Trophoblast cell (in vitro differentiated cells and primary cell): ENCODE measurements around the gene SIMC1.
"Not testable (repeated sequence)": the region's sequence is repeated elsewhere in the genome, so short reads cannot be mapped to it uniquely, and the experiment has no call there.

ENCODE experiments used
- DNase-seq, 2 donors: peaks; one replicate each; pipeline ENCODE4 v3.0.0-alpha.2; 2016
- H2AFZ ChIP-seq: 2 replicates; pipeline ENCODE4 v1.6.1; 2013; ENCODE audit warnings: low read length, moderate library complexity, mild to moderate bottlenecking; ENCODE audit not compliant: insufficient read depth, poor library complexity
- H2AK5ac ChIP-seq: 2 replicates; pipeline ENCODE4 v1.6.1; 2013; ENCODE audit warnings: mild to moderate bottlenecking, low read length
- H2BK120ac ChIP-seq: 2 replicates; pipeline ENCODE4 v1.6.1; 2013; ENCODE audit warnings: low read length, mild to moderate bottlenecking, moderate library complexity; ENCODE audit not compliant: insufficient read depth, poor library complexity
- H2BK12ac ChIP-seq: 2 replicates; pipeline ENCODE4 v1.6.1; 2013; ENCODE audit warnings: mild to moderate bottlenecking, low read length, moderate library complexity
- H2BK5ac ChIP-seq: 2 replicates; pipeline ENCODE4 v1.6.1; 2013; ENCODE audit warnings: low read length, low read depth, moderate library complexity, mild to moderate bottlenecking; ENCODE audit not compliant: poor library complexity
- H3K14ac ChIP-seq: 2 replicates; pipeline ENCODE4 v1.6.1; 2013; ENCODE audit warnings: mild to moderate bottlenecking, low read length
- H3K18ac ChIP-seq: 2 replicates; pipeline ENCODE4 v1.6.1; 2013; ENCODE audit warnings: mild to moderate bottlenecking, low read length
- H3K23ac ChIP-seq: 2 replicates; pipeline ENCODE4 v1.6.1; 2013; ENCODE audit warnings: low read length
- H3K27ac ChIP-seq: 2 replicates; pipeline ENCODE4 v1.5.1; 2013; ENCODE audit warnings: low read depth, mild to moderate bottlenecking, inconsistent platforms, low read length, moderate library complexity
- H3K27me3 ChIP-seq: 2 replicates; pipeline ENCODE4 v1.6.1; 2013; ENCODE audit warnings: inconsistent platforms, mild to moderate bottlenecking, low read length, moderate library complexity; ENCODE audit not compliant: insufficient read depth
- H3K36me3 ChIP-seq, 2 experiments: 1 replicate in 1 of 2; 2 replicates in 1 of 2; pipeline ENCODE4 v1.6.1; 2013; ENCODE audit warnings: low read length in 2 of 2, mild to moderate bottlenecking in 2 of 2, moderate library complexity in 1 of 2; ENCODE audit not compliant: insufficient read depth in 2 of 2, control insufficient read depth in 1 of 2
- H3K4ac ChIP-seq: 2 replicates; pipeline ENCODE4 v1.6.1; 2013; ENCODE audit warnings: low read depth, mild to moderate bottlenecking, low read length, moderate library complexity
- H3K4me1 ChIP-seq, 2 experiments: 1 replicate in 1 of 2; 2 replicates in 1 of 2; pipeline ENCODE4 v1.6.1; 2013; ENCODE audit warnings: low read length in 2 of 2, mild to moderate bottlenecking in 2 of 2, moderate library complexity in 1 of 2; ENCODE audit not compliant: insufficient read depth in 2 of 2, control insufficient read depth in 1 of 2
- H3K4me2 ChIP-seq: 2 replicates; pipeline ENCODE4 v1.6.1; 2013; ENCODE audit warnings: inconsistent platforms, mild to moderate bottlenecking, low read length, moderate library complexity
- H3K4me3 ChIP-seq: 2 replicates; pipeline ENCODE4 v1.5.1; 2013; ENCODE audit warnings: mild to moderate bottlenecking, low read depth, low read length, inconsistent platforms
- H3K79me1 ChIP-seq: one replicate; pipeline ENCODE4 v1.6.1; 2013; ENCODE audit warnings: low read length
- H3K79me2 ChIP-seq: 2 replicates; pipeline ENCODE4 v1.6.1; 2013; ENCODE audit warnings: low read length, mild to moderate bottlenecking; ENCODE audit not compliant: control insufficient read depth, insufficient read depth, poor library complexity
- H3K9ac ChIP-seq: 2 replicates; pipeline ENCODE4 v1.6.1; 2013; ENCODE audit warnings: mild to moderate bottlenecking, low read length
- H3K9me3 ChIP-seq: 2 replicates; pipeline ENCODE4 v1.6.1; 2013; ENCODE audit warnings: low read depth, mild to moderate bottlenecking, control low read depth, inconsistent platforms, low read length; ENCODE audit not compliant: insufficient read depth
- H4K12ac ChIP-seq: 2 replicates; pipeline ENCODE4 v1.6.1; 2013; ENCODE audit warnings: low read depth, mild to moderate bottlenecking, low read length, moderate library complexity
- H4K8ac ChIP-seq: 2 replicates; pipeline ENCODE4 v1.6.1; 2013; ENCODE audit warnings: low read depth, mild to moderate bottlenecking, low read length, moderate library complexity
- H4K91ac ChIP-seq: one replicate; pipeline ENCODE4 v1.6.1; 2013; ENCODE audit warnings: low read depth, mild to moderate bottlenecking, low read length, moderate library complexity
- WGBS: extraction: QIAGEN DNeasy Blood & Tissue Kit; methylation state at CpG from one replicate; pipeline ENCODE4 v1.1.7; 2013; ENCODE audit warnings: missing lambda C conversion rate; ENCODE audit not compliant: insufficient read length, insufficient coverage; ENCODE audit errors: extremely low coverage; 5-methylcytosine and 5-hydroxymethylcytosine counted together

SIMC1 gene

DNA sequence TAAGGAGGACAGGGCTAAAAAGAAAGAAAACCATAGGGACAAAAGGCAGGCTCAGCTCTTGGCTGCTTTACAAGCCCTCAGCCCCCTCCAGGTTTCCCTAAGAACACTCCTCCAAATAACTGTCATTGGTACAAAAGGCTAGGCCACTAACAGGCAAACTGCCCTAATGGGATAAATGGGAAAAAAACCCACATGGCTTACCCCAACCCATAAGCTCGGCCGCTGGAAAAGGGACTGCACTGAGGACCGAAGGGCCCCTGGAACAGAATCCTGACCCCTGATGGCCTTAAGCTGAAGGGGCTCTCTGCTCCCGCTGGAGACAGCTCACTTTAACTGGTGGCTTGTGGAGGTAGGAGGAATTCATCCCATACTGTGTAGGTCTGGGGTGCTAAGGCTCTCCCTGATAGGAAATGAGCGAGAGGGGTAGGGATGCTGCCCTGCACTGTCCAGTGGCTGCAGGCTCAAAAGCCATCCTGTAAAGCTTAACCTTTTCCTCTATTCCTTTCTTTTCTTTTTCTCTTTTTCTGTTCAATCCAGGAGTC lies 21.0 kb upstream of the SIMC1 start:
- H3K14ac ChIP-seq, H3K9ac ChIP-seq, H3K79me2 ChIP-seq, H3K36me3 ChIP-seq, H4K8ac ChIP-seq, H2BK12ac ChIP-seq, H4K91ac ChIP-seq, H3K4me2 ChIP-seq, H3K4me1 ChIP-seq, H3K4ac ChIP-seq, H3K27ac ChIP-seq, H2AK5ac ChIP-seq, H4K12ac ChIP-seq, DNase-seq, H3K4me3 ChIP-seq, H2AFZ ChIP-seq, H3K9me3 ChIP-seq, H2BK120ac ChIP-seq, H3K27me3 ChIP-seq, H3K18ac ChIP-seq, H3K23ac ChIP-seq, H2BK5ac ChIP-seq, H3K79me1 ChIP-seq: not testable (repeated sequence)
- no CpG with 5 or more reads among the region's 5 CpGs for whole genome bisulfite sequencing

DNA sequence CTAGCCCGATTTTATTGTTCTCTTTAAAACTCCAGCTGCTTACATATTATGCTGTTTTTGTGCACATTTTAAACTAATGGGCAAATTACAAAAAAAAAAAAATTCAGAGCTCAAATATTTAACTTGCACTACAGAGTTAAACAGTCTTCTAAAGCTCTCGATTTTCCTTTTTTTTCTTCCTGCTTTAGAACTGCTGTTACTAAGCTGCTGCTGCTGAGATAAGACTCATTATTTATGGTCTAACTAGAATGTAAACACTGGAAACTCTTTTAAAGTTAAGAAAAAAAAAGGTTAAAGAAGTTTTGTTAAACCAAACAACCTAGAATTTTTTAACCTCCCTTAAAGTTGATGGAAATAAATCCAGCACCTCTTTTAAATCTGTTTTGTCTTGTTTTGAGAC lies 20.5 kb upstream of the SIMC1 start:
- H3K79me1 ChIP-seq, H3K4me2 ChIP-seq, H4K12ac ChIP-seq, H3K27me3 ChIP-seq, H3K4me3 ChIP-seq, H3K23ac ChIP-seq, H3K18ac ChIP-seq, H4K8ac ChIP-seq, H2AK5ac ChIP-seq, H3K4ac ChIP-seq, H2BK12ac ChIP-seq, H3K36me3 ChIP-seq, H3K27ac ChIP-seq, H2AFZ ChIP-seq, H2BK120ac ChIP-seq, H4K91ac ChIP-seq, H3K9ac ChIP-seq, H3K9me3 ChIP-seq, DNase-seq, H2BK5ac ChIP-seq, H3K14ac ChIP-seq, H3K79me2 ChIP-seq, H3K4me1 ChIP-seq: not testable (repeated sequence)
- no CpG with 5 or more reads among the region's 2 CpGs for WGBS

DNA sequence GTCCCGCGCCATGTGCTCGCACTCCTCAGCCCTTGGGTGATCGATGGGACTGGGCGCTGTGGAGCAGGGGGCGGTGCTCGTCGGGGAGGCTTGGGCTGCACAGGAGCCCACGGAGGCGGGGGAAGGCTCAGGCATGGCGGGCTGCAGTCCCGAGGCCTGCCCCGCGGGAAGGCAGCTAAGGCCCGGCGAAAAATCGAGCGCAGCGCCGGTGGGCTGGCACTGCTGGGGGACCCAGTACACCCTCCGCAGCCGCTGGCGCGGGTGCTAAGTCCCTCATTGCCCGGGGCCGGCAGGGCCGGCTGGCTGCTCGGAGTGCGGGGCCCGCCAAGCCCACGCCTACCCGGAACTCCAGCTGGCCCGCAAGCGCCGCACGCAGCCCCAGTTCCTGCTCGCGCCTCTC lies 16.2 kb upstream of the SIMC1 start:
- H2BK120ac ChIP-seq, H3K79me2 ChIP-seq, H2BK5ac ChIP-seq, H4K91ac ChIP-seq, H3K79me1 ChIP-seq, H2BK12ac ChIP-seq, H2AFZ ChIP-seq, H3K9me3 ChIP-seq, H3K27me3 ChIP-seq, H3K4me2 ChIP-seq, H3K36me3 ChIP-seq, H2AK5ac ChIP-seq, H3K23ac ChIP-seq, H3K4me3 ChIP-seq, DNase-seq, H3K4ac ChIP-seq, H4K8ac ChIP-seq, H3K4me1 ChIP-seq, H4K12ac ChIP-seq, H3K9ac ChIP-seq, H3K14ac ChIP-seq, H3K18ac ChIP-seq, H3K27ac ChIP-seq: not testable (repeated sequence)
- no CpG with 5 or more reads among the region's 38 CpGs for WGBS

DNA sequence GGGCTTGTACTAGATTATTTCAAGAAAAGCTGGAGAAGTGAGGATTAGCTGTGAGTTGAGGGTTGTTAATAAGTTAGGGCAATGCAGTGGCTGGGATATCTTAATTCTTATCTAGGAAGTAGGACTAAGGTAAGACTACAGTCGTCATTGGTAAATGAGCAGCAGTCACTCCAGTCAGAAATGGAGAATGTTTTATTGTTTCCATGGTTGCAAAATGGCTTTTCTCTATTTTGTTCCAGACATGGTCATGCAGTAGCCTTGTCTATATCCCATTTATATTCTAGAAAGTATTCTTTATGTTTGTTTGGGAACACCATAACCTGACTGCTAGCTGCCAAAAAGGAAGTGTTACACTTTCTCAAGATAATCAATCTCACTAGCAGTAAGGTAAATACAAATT lies 9.9 kb upstream of the SIMC1 start:
- DNase-seq, H3K9me3 ChIP-seq, H3K9ac ChIP-seq, H2BK12ac ChIP-seq, H3K27ac ChIP-seq, H3K79me1 ChIP-seq, H4K91ac ChIP-seq, H2AK5ac ChIP-seq, H4K8ac ChIP-seq, H3K4me2 ChIP-seq, H3K18ac ChIP-seq, H3K23ac ChIP-seq, H2BK5ac ChIP-seq, H2AFZ ChIP-seq, H3K4me3 ChIP-seq, H3K4ac ChIP-seq, H3K14ac ChIP-seq, H3K4me1 ChIP-seq, H3K79me2 ChIP-seq, H2BK120ac ChIP-seq, H4K12ac ChIP-seq, H3K36me3 ChIP-seq, H3K27me3 ChIP-seq: not testable (repeated sequence)
- WGBS = no CpG with 5 or more reads among the region's 1 CpG
